ENCODE results near the gene RHOG.

Gene RHOG

GRCh38 chr11:3825473-3826154 lies 15.1 kb downstream of the RHOG start:
- Histone ChIP-seq H3K27me3 (replicated peaks) (no peaks in the 10 kb centered on the region), H3K36me3 (replicated peaks) (peaks cover 35% of the 10 kb centered on the region), H3K27ac (no peak overlapping the region), H3K4me3 (ENCODE audit: low read depth, low read length) (no peak overlapping the region)
- DNase-seq: no peak
- in situ Hi-C loops (cut with HindIII; ENCODE audit: low pct_ligation_motif_present, low sequenced_read_pairs): loop anchor here (25.0 kb wide), 1 partner anchor 237 kb away; no protein-coding TSS in a partner anchor
- no peak for TF ChIP-seq CTCF (IDR thresholded peaks at IDR 0.05; ENCODE audit: low read depth, low read length, missing control alignments)

GRCh38 chr11:3824714-3825472 lies 15.9 kb downstream of the RHOG start:
- Histone ChIP-seq H3K4me3 (ENCODE audit: low read depth, low read length) (no peak overlapping the region), H3K27me3 (replicated peaks) (no peaks in the 10 kb centered on the region), H3K27ac (no peak overlapping the region), H3K36me3 (replicated peaks) (peaks cover 30% of the 10 kb centered on the region)
- peak; percentile 69 for TF ChIP-seq CTCF (IDR thresholded peaks at IDR 0.05; ENCODE audit: low read depth, low read length, missing control alignments)
- in situ Hi-C loops (cut with HindIII; ENCODE audit: low pct_ligation_motif_present, low sequenced_read_pairs): loop anchor here (25.0 kb wide), 1 partner anchor 237 kb away; no protein-coding TSS in a partner anchor
- DNase-seq: peak; percentile 47

- TF ChIP-seq CTCF (IDR thresholded peaks at IDR 0.05; ENCODE audit: low read depth, low read length, missing control alignments): no peak
- Histone ChIP-seq H3K36me3 (replicated peaks) (peaks cover 24% of the 10 kb centered on the region), H3K27ac (no peak overlapping the region), H3K4me3 (ENCODE audit: low read depth, low read length) (no peak overlapping the region), H3K27me3 (replicated peaks) (no peaks in the 10 kb centered on the region)
- DNase-seq: no peak
- in situ Hi-C loops (cut with HindIII; ENCODE audit: low pct_ligation_motif_present, low sequenced_read_pairs): no loop called here
These were observed 16.8 kb downstream of the RHOG start for GRCh38 chr11:3823762-3824506.

GRCh38 chr11:3823303-3823702 lies 17.5 kb downstream of the RHOG start:
- in situ Hi-C loops (cut with HindIII; ENCODE audit: low pct_ligation_motif_present, low sequenced_read_pairs): no loop called here
- H3K27ac ChIP-seq: no peak overlapping the region
- H3K4me3 ChIP-seq (ENCODE audit: low read depth, low read length): no peak overlapping the region
- peaks cover 24% of the 10 kb centered on the region for H3K36me3 ChIP-seq (replicated peaks)
- no peaks in the 10 kb centered on the region for H3K27me3 ChIP-seq (replicated peaks)
- DNase-seq: peak; percentile 70
- no peak for TF ChIP-seq CTCF (IDR thresholded peaks at IDR 0.05; ENCODE audit: low read depth, low read length, missing control alignments)

- peaks cover 15% of the 10 kb centered on the region for H3K36me3 ChIP-seq (replicated peaks)
- DNase-seq: no peak
- no peak overlapping the region for H3K4me3 ChIP-seq (ENCODE audit: low read depth, low read length)
- no peak overlapping the region for H3K27ac ChIP-seq
- TF ChIP-seq CTCF (IDR thresholded peaks at IDR 0.05; ENCODE audit: low read depth, low read length, missing control alignments): no peak
- in situ Hi-C loops (cut with HindIII; ENCODE audit: low pct_ligation_motif_present, low sequenced_read_pairs): no loop called here
- no peaks in the 10 kb centered on the region for H3K27me3 ChIP-seq (replicated peaks)
These were observed 18.4 kb downstream of the RHOG start for GRCh38 chr11:3822312-3822711.
